Keratinocyte (primary cell): Measurements from ENCODE around the gene MARK1.

Experiments used
- CTCF ChIP-seq, 3 experiments: IDR thresholded peaks in 1 of 3; conservative IDR thresholded peaks in 1 of 3; optimal IDR thresholded peaks in 1 of 3; 2 replicates in 2 of 3; 3 replicates in 1 of 3; pipeline versions ENCODE3 to v1.5.1; 2011; ENCODE audit warnings: low read length in 3 of 3, mild to moderate bottlenecking in 3 of 3, moderate library complexity in 2 of 3, control low read depth in 1 of 3, inconsistent platforms in 1 of 3; ENCODE audit not compliant: insufficient read depth in 2 of 3; ENCODE audit errors: extremely low read depth in 1 of 3
- EZH2 ChIP-seq: IDR thresholded peaks from one replicate; pipeline ENCODE4 v1.6.1; 2012; ENCODE audit warnings: inconsistent platforms, mild to moderate bottlenecking, low read length, moderate library complexity

GRCh38 chr1:220689666-220690065 lies 161.7 kb downstream of the MARK1 start:
- TF ChIP-seq CTCF (optimal IDR thresholded peaks at IDR 0.05 in 1 of 3, IDR thresholded peaks at IDR 0.05 in 1 of 3, conservative IDR thresholded peaks at IDR 0.05 in 1 of 3; ENCODE audit: extremely low read depth in 1 of 3, insufficient read depth in 2 of 3, low read length in 3 of 3), result no peak
- no peak for TF ChIP-seq EZH2
